HG02943 (cell line): ENCODE results near the gene HAP1.
"Not testable (repeated sequence)": the region's sequence is repeated elsewhere in the genome, so short reads cannot be mapped to it uniquely, and the experiment has no call there.

Source experiments
- ATAC-seq: cut with Tn5 transposase; IDR thresholded peaks from one replicate; pipeline ENCODE4 v1.9.1; 2021; ENCODE audit warnings: mild to moderate bottlenecking, low read depth, moderate library complexity; ENCODE audit not compliant: unreplicated experiment

HAP1 gene

GRCh38 chr17:41731836-41732235 lies 2.6 kb downstream of the HAP1 start:
- no peak for ATAC-seq

GRCh38 chr17:41730479-41730878 lies 4.0 kb downstream of the HAP1 start:
- ATAC-seq: no peak

GRCh38 chr17:41728056-41728455 lies 6.4 kb downstream of the HAP1 start:
- no peak for ATAC-seq

GRCh38 chr17:41725134-41725533 lies 9.3 kb downstream of the HAP1 start:
- no peak for ATAC-seq

GRCh38 chr17:41724476-41725050 lies 9.9 kb downstream of the HAP1 start:
- no peak for ATAC-seq

- no peak for ATAC-seq
These were observed 10.5 kb downstream of the HAP1 start for GRCh38 chr17:41723801-41724475.

- ATAC-seq: no peak
These were observed 12.2 kb downstream of the HAP1 start for GRCh38 chr17:41722231-41722630.

- ATAC-seq: no peak
These were observed 16.2 kb downstream of the HAP1 start for GRCh38 chr17:41718287-41718645.

- no peak for ATAC-seq
These were observed 16.8 kb downstream of the HAP1 start for GRCh38 chr17:41717408-41718286.

GRCh38 chr17:41711669-41712400 lies 22.6 kb downstream of the HAP1 start, which contains the start of gene GAST:
Gene GAST, plus strand, starts transcription at chr17:41712331. Its CDS starts 3,106 bp downstream, at chr17:41715437.
- ATAC-seq: no peak

- no peak for ATAC-seq
These were observed 23.9 kb downstream of the HAP1 start for GRCh38 chr17:41710472-41711090.

- no peak for ATAC-seq
These were observed 26.4 kb downstream of the HAP1 start for GRCh38 chr17:41707803-41708669.

GRCh38 chr17:41705271-41705991 lies 29.0 kb downstream of the HAP1 start:
- no peak for ATAC-seq

- no peak for ATAC-seq
These were observed 31.7 kb downstream of the HAP1 start for GRCh38 chr17:41702712-41703111.

GRCh38 chr17:41700843-41701242 lies 33.6 kb downstream of the HAP1 start:
- not testable (repeated sequence) for ATAC-seq

- no peak for ATAC-seq
These were observed 37.1 kb downstream of the HAP1 start for GRCh38 chr17:41697122-41697962.

GRCh38 chr17:41695954-41696757 lies 38.3 kb downstream of the HAP1 start:
- ATAC-seq: no peak
